ENCODE data around the gene AMIGO2. TPM values are rescaled to one million over a fixed set of nuclear protein-coding genes. Genes with fewer than 3 reads are reported as not detected.

AMIGO2 gene
- total RNA-seq, 3 donors from 2014 or later, result 3.5 to 39.3 (median 4.8) TPM

DNA sequence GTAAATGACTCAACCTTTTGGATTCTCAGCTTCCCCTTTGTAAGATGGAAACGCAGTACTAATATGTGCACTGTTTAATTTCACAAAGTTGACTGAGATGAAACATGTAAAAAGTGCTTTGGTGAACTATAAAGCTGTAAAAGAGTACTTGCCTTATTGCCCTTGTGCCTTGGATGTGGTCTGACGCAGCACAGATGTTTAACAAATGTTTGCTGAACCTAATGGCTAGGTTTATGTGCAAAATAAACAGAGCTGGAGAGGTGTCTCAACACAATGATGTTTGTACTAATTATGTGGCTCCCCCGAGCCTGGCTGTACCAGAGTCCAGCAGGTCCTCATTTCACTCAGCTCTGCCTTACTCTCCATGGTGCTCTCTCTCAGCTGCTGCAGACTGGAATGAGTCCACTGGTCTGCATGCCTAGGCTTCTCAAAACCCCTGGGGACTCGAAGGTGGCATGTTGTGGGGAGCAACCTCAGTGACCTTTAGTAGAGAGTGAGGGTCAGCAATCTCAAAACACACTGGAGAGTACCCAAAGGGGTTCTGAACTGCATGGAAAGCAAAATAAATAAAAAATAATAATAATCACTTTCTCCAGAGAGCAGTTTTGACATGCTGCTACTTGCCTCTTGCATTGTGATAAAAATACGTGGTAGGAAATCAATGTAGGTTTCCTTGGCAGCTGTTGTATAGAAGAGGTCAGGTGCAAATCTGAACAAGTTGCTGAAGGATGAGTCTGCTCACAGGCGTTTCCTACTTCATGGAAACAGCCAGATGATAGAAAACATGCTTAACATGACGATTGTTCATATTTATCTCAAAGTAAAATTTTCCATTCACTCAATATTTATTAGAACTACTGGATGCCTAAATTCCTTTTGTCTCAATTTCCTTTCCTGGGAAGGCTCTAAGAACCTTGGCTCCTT, 8.5 kb upstream of the AMIGO2 start:
- peak; percentile 74 for ATAC-seq
- no peaks in the 10 kb centered on the region for H3K9me3 ChIP-seq
- H3K4me1 ChIP-seq (ENCODE audit: low read depth), result no peaks in the 10 kb centered on the region
- no peaks in the 10 kb centered on the region for H3K36me3 ChIP-seq (ENCODE audit: low read depth)
- TF ChIP-seq, protein P1, sequence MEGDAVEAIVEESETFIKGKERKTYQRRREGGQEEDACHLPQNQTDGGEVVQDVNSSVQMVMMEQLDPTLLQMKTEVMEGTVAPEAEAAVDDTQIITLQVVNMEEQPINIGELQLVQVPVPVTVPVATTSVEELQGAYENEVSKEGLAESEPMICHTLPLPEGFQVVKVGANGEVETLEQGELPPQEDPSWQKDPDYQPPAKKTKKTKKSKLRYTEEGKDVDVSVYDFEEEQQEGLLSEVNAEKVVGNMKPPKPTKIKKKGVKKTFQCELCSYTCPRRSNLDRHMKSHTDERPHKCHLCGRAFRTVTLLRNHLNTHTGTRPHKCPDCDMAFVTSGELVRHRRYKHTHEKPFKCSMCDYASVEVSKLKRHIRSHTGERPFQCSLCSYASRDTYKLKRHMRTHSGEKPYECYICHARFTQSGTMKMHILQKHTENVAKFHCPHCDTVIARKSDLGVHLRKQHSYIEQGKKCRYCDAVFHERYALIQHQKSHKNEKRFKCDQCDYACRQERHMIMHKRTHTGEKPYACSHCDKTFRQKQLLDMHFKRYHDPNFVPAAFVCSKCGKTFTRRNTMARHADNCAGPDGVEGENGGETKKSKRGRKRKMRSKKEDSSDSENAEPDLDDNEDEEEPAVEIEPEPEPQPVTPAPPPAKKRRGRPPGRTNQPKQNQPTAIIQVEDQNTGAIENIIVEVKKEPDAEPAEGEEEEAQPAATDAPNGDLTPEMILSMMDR (IDR thresholded peaks at IDR 0.05), result no peak
- no peak for DNase-seq
- no peak overlapping the region for H3K4me3 ChIP-seq
- intact Hi-C loops (cut with DNase I, micrococcal nuclease), result no loop called here

DNA sequence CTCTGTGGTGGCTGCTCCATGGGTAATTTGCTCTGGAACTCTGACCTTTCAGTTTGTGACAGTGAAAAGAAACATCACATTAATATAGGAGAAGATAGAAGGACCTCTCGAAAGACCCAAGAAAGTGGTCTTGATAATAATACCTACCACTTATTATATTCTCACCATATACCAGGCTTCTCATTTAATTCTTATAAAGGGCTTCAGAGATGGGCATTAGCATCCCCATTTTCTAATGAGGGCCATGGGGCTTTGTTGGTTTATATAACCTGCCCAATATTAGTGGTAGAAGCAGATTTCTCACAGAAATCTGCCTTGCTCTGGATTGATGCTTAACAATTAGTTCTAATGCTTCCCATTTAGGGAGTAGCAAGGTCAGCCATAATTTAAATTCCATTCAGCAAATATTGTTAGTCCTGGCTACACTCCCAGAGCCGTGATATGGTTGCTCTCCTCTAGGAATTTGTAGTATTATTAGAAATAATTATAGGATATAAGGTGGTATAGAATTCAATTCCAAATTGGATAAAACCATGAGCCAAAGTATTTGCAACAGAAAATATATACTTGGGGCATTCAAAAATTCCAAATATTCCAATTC, 7.4 kb upstream of the AMIGO2 start:
- Histone ChIP-seq H3K9me3 (no peaks in the 10 kb centered on the region), H3K36me3 (ENCODE audit: low read depth) (no peaks in the 10 kb centered on the region), H3K4me3 (no peak overlapping the region), H3K4me1 (ENCODE audit: low read depth) (no peaks in the 10 kb centered on the region)
- intact Hi-C loops (cut with DNase I, micrococcal nuclease), result no loop called here
- TF ChIP-seq, protein P1 (IDR thresholded peaks at IDR 0.05), result no peak
- DNase-seq, result no peak
- no peak for ATAC-seq

DNA sequence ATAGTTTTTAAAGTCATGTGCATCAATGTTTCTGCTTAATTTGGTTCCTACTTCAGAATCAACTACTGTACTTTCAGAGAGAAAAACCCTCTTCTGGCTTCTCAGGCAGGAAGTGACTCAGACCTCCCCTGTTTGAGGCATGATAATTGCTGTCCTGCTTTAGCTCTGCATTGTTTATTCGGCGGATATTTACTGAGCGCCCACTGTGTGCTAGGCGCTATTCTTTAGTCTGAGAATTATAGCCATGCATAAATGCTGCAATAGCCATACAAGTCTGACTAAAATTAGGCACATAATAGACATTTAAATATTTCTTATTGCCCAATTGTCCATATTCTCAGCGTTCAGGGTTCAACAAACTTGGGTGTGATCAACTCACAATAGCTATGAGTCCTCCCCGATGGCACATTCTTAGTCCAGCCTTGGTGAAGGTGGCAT, 6.1 kb upstream of the AMIGO2 start:
- H3K4me1 ChIP-seq (ENCODE audit: low read depth), result no peaks in the 10 kb centered on the region
- TF ChIP-seq, protein P1 (IDR thresholded peaks at IDR 0.05), result no peak
- DNase-seq, result peak in 1 of 3 donors; percentile 31
- no peaks in the 10 kb centered on the region for H3K36me3 ChIP-seq (ENCODE audit: low read depth)
- H3K4me3 ChIP-seq, result no peak overlapping the region
- peak; percentile 81 for ATAC-seq
- no peaks in the 10 kb centered on the region for H3K9me3 ChIP-seq
- intact Hi-C loops (cut with DNase I, micrococcal nuclease), result no loop called here

DNA sequence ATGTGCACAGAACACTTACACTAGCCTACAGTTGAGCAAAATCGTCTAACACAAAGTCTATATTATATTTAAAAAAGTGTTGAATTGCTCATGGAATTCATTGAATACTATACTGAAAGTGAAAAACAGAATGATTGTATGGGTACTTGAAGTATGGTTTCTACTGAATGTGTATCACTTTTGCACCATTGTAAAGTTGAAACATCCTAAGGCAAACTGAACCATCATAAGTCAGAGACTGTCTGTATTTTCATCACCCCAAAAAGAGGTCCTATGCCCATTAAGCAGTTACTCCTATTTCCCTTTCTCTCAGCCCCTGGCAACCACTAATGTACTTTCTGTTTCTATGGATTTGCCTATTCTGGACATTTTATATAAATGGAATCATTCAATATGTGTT, 4.4 kb upstream of the AMIGO2 start:
- DNase-seq, result no peak
- intact Hi-C loops (cut with DNase I, micrococcal nuclease), result no loop called here
- no peaks in the 10 kb centered on the region for H3K4me1 ChIP-seq (ENCODE audit: low read depth)

DNA sequence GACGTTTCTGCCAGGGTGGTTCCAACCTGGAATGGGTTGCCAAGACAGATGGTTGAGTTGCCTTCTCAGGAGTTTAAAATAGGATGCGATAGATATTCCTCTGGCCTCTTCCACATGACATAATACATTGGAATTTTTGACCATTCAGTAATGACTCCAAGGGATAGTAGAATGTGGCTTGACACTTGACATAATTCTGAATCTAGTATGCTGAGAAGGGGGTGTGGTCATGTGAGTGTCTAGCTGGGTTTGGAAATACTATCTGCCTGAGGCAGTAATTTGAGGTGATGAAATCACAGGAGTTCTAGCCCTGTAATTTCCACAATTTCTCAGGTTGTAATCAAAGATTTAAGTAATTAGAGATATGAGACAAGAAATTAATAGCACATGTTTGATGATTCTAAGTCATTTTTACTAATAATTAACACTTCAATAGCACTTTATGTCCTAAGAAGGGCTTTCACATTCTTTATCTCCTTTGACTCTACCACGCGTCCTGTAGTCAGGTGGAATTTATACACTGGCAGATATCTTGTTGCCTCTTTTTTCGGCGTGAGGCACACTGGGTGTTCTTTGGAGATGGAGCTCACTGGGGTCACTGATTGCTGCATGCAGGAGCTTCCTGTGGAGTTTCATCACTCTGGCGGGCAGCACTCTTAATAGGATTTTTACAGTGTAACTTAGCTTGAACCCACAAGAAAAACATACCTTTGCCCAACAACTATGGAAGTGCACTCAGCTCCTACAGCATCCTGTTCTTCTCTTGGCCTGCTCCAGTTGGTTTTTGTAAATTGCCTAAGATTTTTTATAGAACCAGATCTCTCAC, 3.2 kb upstream of the AMIGO2 start:
- TF ChIP-seq, protein P1 (IDR thresholded peaks at IDR 0.05), result no peak
- no peaks in the 10 kb centered on the region for H3K4me1 ChIP-seq (ENCODE audit: low read depth)
- no peak for ATAC-seq
- no peak overlapping the region for H3K4me3 ChIP-seq
- intact Hi-C loops (cut with DNase I, micrococcal nuclease), result no loop called here
- no peaks in the 10 kb centered on the region for H3K9me3 ChIP-seq
- no peak for DNase-seq
- H3K36me3 ChIP-seq (ENCODE audit: low read depth), result no peaks in the 10 kb centered on the region

More for the DNA sequence above, 4.4 kb upstream of the AMIGO2 start:
- Histone ChIP-seq H3K4me3 (no peak overlapping the region), H3K9me3 (no peaks in the 10 kb centered on the region), H3K36me3 (ENCODE audit: low read depth) (no peaks in the 10 kb centered on the region)
- TF ChIP-seq, protein P1 (IDR thresholded peaks at IDR 0.05), result no peak
- ATAC-seq, result no peak

Measured in mucosa of descending colon (tissue), 3 donors.